HL-60 (cell line): ENCODE measurements around the gene WDR35.

Experiments
- GABPA ChIP-seq: IDR thresholded peaks from 2 replicates; pipeline ENCODE4 v1.6.1; 2012; ENCODE audit warnings: low read depth
- POLR2AphosphoS5 ChIP-seq: IDR thresholded peaks from 2 replicates; pipeline ENCODE4 v1.6.1; 2012; ENCODE audit warnings: low read depth
- SPI1 ChIP-seq: IDR thresholded peaks from 2 replicates; pipeline ENCODE4 v1.6.1; 2012; ENCODE audit warnings: low read depth, mild to moderate bottlenecking, borderline replicate concordance
- TF ChIP-seq, protein P1 (sequence below): IDR thresholded peaks from one replicate; pipeline ENCODE4 v1.5.1; 2011; ENCODE audit warnings: low read length, control low read depth, inconsistent platforms; ENCODE audit not compliant: insufficient read depth
- TF ChIP-seq, protein P2 (sequence below): IDR thresholded peaks from 2 replicates; pipeline ENCODE4 v1.6.1; 2012; ENCODE audit warnings: low read depth; ENCODE audit not compliant: insufficient replicate concordance

- no peak for TF ChIP-seq GABPA
- TF ChIP-seq, protein P1, sequence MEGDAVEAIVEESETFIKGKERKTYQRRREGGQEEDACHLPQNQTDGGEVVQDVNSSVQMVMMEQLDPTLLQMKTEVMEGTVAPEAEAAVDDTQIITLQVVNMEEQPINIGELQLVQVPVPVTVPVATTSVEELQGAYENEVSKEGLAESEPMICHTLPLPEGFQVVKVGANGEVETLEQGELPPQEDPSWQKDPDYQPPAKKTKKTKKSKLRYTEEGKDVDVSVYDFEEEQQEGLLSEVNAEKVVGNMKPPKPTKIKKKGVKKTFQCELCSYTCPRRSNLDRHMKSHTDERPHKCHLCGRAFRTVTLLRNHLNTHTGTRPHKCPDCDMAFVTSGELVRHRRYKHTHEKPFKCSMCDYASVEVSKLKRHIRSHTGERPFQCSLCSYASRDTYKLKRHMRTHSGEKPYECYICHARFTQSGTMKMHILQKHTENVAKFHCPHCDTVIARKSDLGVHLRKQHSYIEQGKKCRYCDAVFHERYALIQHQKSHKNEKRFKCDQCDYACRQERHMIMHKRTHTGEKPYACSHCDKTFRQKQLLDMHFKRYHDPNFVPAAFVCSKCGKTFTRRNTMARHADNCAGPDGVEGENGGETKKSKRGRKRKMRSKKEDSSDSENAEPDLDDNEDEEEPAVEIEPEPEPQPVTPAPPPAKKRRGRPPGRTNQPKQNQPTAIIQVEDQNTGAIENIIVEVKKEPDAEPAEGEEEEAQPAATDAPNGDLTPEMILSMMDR = no peak
- TF ChIP-seq POLR2AphosphoS5 = no peak
- TF ChIP-seq, protein P2, sequence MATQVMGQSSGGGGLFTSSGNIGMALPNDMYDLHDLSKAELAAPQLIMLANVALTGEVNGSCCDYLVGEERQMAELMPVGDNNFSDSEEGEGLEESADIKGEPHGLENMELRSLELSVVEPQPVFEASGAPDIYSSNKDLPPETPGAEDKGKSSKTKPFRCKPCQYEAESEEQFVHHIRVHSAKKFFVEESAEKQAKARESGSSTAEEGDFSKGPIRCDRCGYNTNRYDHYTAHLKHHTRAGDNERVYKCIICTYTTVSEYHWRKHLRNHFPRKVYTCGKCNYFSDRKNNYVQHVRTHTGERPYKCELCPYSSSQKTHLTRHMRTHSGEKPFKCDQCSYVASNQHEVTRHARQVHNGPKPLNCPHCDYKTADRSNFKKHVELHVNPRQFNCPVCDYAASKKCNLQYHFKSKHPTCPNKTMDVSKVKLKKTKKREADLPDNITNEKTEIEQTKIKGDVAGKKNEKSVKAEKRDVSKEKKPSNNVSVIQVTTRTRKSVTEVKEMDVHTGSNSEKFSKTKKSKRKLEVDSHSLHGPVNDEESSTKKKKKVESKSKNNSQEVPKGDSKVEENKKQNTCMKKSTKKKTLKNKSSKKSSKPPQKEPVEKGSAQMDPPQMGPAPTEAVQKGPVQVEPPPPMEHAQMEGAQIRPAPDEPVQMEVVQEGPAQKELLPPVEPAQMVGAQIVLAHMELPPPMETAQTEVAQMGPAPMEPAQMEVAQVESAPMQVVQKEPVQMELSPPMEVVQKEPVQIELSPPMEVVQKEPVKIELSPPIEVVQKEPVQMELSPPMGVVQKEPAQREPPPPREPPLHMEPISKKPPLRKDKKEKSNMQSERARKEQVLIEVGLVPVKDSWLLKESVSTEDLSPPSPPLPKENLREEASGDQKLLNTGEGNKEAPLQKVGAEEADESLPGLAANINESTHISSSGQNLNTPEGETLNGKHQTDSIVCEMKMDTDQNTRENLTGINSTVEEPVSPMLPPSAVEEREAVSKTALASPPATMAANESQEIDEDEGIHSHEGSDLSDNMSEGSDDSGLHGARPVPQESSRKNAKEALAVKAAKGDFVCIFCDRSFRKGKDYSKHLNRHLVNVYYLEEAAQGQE = no peak
- TF ChIP-seq SPI1 = no peak
Observed at GRCh38 chr2:19916385-19916950, 73.4 kb downstream of the WDR35 start.
